ENCODE measurements around the gene LAPTM5. TPM values are rescaled to one million over a fixed set of nuclear protein-coding genes. Genes with fewer than 3 reads are reported as not detected.

Gene LAPTM5
- total RNA-seq, 1 donor from 2014 or later, result not detected

- no peaks in the 10 kb centered on the region for H3K27me3 ChIP-seq
- no peak overlapping the region for H3K4me2 ChIP-seq
- no peaks in the 10 kb centered on the region for H3K36me3 ChIP-seq
- H3K79me2 ChIP-seq (ENCODE audit: low read depth), result no peaks in the 10 kb centered on the region
- H2AFZ ChIP-seq (replicated peaks), result no peak overlapping the region
- H4K20me1 ChIP-seq (ENCODE audit: low read depth), result no peaks in the 10 kb centered on the region
- H3K27ac Mint-ChIP-seq, result no peak overlapping the region
- H3K4me3 Mint-ChIP-seq, result no peak overlapping the region
- H3K27ac ChIP-seq, result no peak overlapping the region
- no peak overlapping the region for H3K9ac ChIP-seq
- no peak overlapping the region for H3K4me3 ChIP-seq
- peaks cover 6% of the 10 kb centered on the region for H3K27me3 Mint-ChIP-seq (ENCODE audit: insufficient read depth, low read depth)
- DNase-seq (ENCODE audit: low spot score), result no peak
- H3K9me3 ChIP-seq (ENCODE audit: low read depth), result no peaks in the 10 kb centered on the region
- H3K9me3 Mint-ChIP-seq, result no peaks in the 10 kb centered on the region
- peaks cover 10% of the 10 kb centered on the region for H3K4me1 Mint-ChIP-seq
- H3F3A ChIP-seq (ENCODE audit: low read depth), result peaks cover 4% of the 10 kb centered on the region
- H3K36me3 Mint-ChIP-seq, result no peaks in the 10 kb centered on the region
- peaks cover 20% of the 10 kb centered on the region for H3K4me1 ChIP-seq
- TF ChIP-seq CTCF (IDR thresholded peaks at IDR 0.05) (no peak), EZH2phosphoT487 (IDR thresholded peaks at IDR 0.05) (no peak), EZH2 (IDR thresholded peaks at IDR 0.05) (no peak)
Measured at GRCh38 chr1:30702823-30703222, 54.8 kb downstream of the LAPTM5 start.

- TF ChIP-seq CTCF (IDR thresholded peaks at IDR 0.05) (no peak), EZH2phosphoT487 (IDR thresholded peaks at IDR 0.05) (no peak), EZH2 (IDR thresholded peaks at IDR 0.05) (no peak)
- no peak overlapping the region for H3K27ac ChIP-seq
- Mint-ChIP-seq H3K4me3 (no peak overlapping the region), H3K27me3 (ENCODE audit: insufficient read depth, low read depth) (no peaks in the 10 kb centered on the region), H3K36me3 (no peaks in the 10 kb centered on the region), H3K4me1 (peaks cover 14% of the 10 kb centered on the region), H3K9me3 (no peaks in the 10 kb centered on the region), H3K27ac (no peak overlapping the region)
- H3K79me2 ChIP-seq (ENCODE audit: low read depth), result no peaks in the 10 kb centered on the region
- no peaks in the 10 kb centered on the region for H3K27me3 ChIP-seq
- H3K4me2 ChIP-seq, result no peak overlapping the region
- DNase-seq (ENCODE audit: low spot score), result no peak
- H4K20me1 ChIP-seq (ENCODE audit: low read depth), result no peaks in the 10 kb centered on the region
- H3K9me3 ChIP-seq (ENCODE audit: low read depth), result no peaks in the 10 kb centered on the region
- no peak overlapping the region for H3K4me3 ChIP-seq
- no peak overlapping the region for H2AFZ ChIP-seq (replicated peaks)
- H3K36me3 ChIP-seq, result no peaks in the 10 kb centered on the region
- peaks cover 13% of the 10 kb centered on the region for H3F3A ChIP-seq (ENCODE audit: low read depth)
- H3K9ac ChIP-seq, result no peak overlapping the region
- peaks cover 26% of the 10 kb centered on the region for H3K4me1 ChIP-seq
Measured at GRCh38 chr1:30701258-30701633, 56.3 kb downstream of the LAPTM5 start.

GRCh38 chr1:30700528-30701257, 56.9 kb downstream of the LAPTM5 start:
- DNase-seq (ENCODE audit: low spot score), result no peak
- Histone ChIP-seq H3K4me2 (no peak overlapping the region), H4K20me1 (ENCODE audit: low read depth) (no peaks in the 10 kb centered on the region), H3K79me2 (ENCODE audit: low read depth) (no peaks in the 10 kb centered on the region), H3K9ac (no peak overlapping the region), H3K36me3 (no peaks in the 10 kb centered on the region), H3K9me3 (ENCODE audit: low read depth) (no peaks in the 10 kb centered on the region), H3F3A (ENCODE audit: low read depth) (peaks cover 9% of the 10 kb centered on the region), H3K27me3 (no peaks in the 10 kb centered on the region), H3K27ac (no peak overlapping the region), H3K4me1 (peaks cover 23% of the 10 kb centered on the region), H2AFZ (replicated peaks) (no peak overlapping the region), H3K4me3 (no peak overlapping the region)
- no peak for TF ChIP-seq EZH2 (IDR thresholded peaks at IDR 0.05)
- TF ChIP-seq EZH2phosphoT487 (IDR thresholded peaks at IDR 0.05), result no peak
- no peak for TF ChIP-seq CTCF (IDR thresholded peaks at IDR 0.05)
- Mint-ChIP-seq H3K27me3 (ENCODE audit: insufficient read depth, low read depth) (peaks cover 3% of the 10 kb centered on the region), H3K4me1 (peaks cover 11% of the 10 kb centered on the region), H3K27ac (no peak overlapping the region), H3K4me3 (no peak overlapping the region), H3K9me3 (no peaks in the 10 kb centered on the region), H3K36me3 (no peaks in the 10 kb centered on the region)

All from neural progenitor cell (in vitro differentiated cells).